ENCODE data around the gene DYRK1B. TPM values are rescaled to one million over a fixed set of nuclear protein-coding genes. Genes with fewer than 3 reads are reported as not detected.

Gene DYRK1B
- polyA plus RNA-seq, 3 donors from 2014 or later: 6.2 to 24.8 (median 12.5) TPM

GRCh38 chr19:39846678-39847486, 12.9 kb upstream of the DYRK1B start:
- DNase-seq: no peak
- H3K9me3 Mint-ChIP-seq: no peaks in the 10 kb centered on the region
- H3K4me3 Mint-ChIP-seq: peak overlapping the region; percentile 89 to 94 (median 92)
- peaks cover 2 to 7% (median 5%) of the 10 kb centered on the region in 3 donors for H3K27me3 Mint-ChIP-seq (ENCODE audit: low read depth in 3 of 3)
- peaks cover 46 to 47% of the 10 kb centered on the region in 2 donors for H3K4me1 Mint-ChIP-seq
- no peaks in the 10 kb centered on the region for H3K36me3 Mint-ChIP-seq
- H3K27ac Mint-ChIP-seq: peak overlapping the region; percentile 86 to 97 (median 96)

- no peaks in the 10 kb centered on the region for H3K9me3 Mint-ChIP-seq
- peaks cover 2 to 5% (median 4%) of the 10 kb centered on the region in 3 donors for H3K27me3 Mint-ChIP-seq (ENCODE audit: low read depth in 3 of 3)
- no peaks in the 10 kb centered on the region for H3K36me3 Mint-ChIP-seq
- H3K27ac Mint-ChIP-seq: peak within 1 kb of the TSS; percentile 86 to 97 (median 96)
- DNase-seq: peak; percentile 95 to 97 (median 96)
- H3K4me3 Mint-ChIP-seq: peak within 1 kb of the TSS; percentile 89 to 94 (median 92)
- peaks cover 50 to 52% of the 10 kb centered on the region in 2 donors for H3K4me1 Mint-ChIP-seq
These were observed 12.1 kb upstream of the DYRK1B start, which contains the start of gene FBL for GRCh38 chr19:39845933-39846677. Gene FBL, minus strand, starts transcription at chr19:39846379. Its CDS starts 79 bp downstream, at chr19:39846300.

- DNase-seq: no peak
- no peaks in the 10 kb centered on the region for H3K9me3 Mint-ChIP-seq
- H3K27ac Mint-ChIP-seq: peak overlapping the region; percentile 86 to 97 (median 96)
- no peaks in the 10 kb centered on the region for H3K36me3 Mint-ChIP-seq
- H3K27me3 Mint-ChIP-seq (ENCODE audit: low read depth in 3 of 3): peaks cover 2 to 5% (median 4%) of the 10 kb centered on the region in 3 donors
- H3K4me3 Mint-ChIP-seq: peak overlapping the region; percentile 89 to 94 (median 92)
- H3K4me1 Mint-ChIP-seq: peaks cover 50 to 52% of the 10 kb centered on the region in 2 donors
These were observed 11.6 kb upstream of the DYRK1B start for GRCh38 chr19:39845584-39845932.

- H3K27ac Mint-ChIP-seq: peak overlapping the region; percentile 86 to 97 (median 96)
- peaks cover 2 to 5% (median 4%) of the 10 kb centered on the region in 3 donors for H3K27me3 Mint-ChIP-seq (ENCODE audit: low read depth in 3 of 3)
- H3K36me3 Mint-ChIP-seq: no peaks in the 10 kb centered on the region
- H3K9me3 Mint-ChIP-seq: no peaks in the 10 kb centered on the region
- H3K4me1 Mint-ChIP-seq: peaks cover 50 to 52% of the 10 kb centered on the region in 2 donors
- H3K4me3 Mint-ChIP-seq: peak overlapping the region; percentile 89 to 94 (median 92)
- no peak for DNase-seq
These were observed 11.2 kb upstream of the DYRK1B start for GRCh38 chr19:39845172-39845571.

- no peaks in the 10 kb centered on the region for H3K9me3 Mint-ChIP-seq
- DNase-seq: peak; percentile 44 to 55 (median 46)
- H3K4me1 Mint-ChIP-seq: peaks cover 50 to 52% of the 10 kb centered on the region in 2 donors
- H3K27me3 Mint-ChIP-seq (ENCODE audit: low read depth in 3 of 3): peaks cover 2 to 5% (median 4%) of the 10 kb centered on the region in 3 donors
- peak overlapping the region; percentile 60 to 93 (median 90) for H3K4me3 Mint-ChIP-seq
- peak overlapping the region; percentile 71 to 97 (median 95) for H3K27ac Mint-ChIP-seq
- peaks cover 0 to 6% (median 0%) of the 10 kb centered on the region in 3 donors for H3K36me3 Mint-ChIP-seq
These were observed 10.2 kb upstream of the DYRK1B start for GRCh38 chr19:39843919-39844793.

- peaks cover 2 to 5% (median 4%) of the 10 kb centered on the region in 3 donors for H3K27me3 Mint-ChIP-seq (ENCODE audit: low read depth in 3 of 3)
- H3K36me3 Mint-ChIP-seq: peaks cover 1 to 11% (median 3%) of the 10 kb centered on the region in 3 donors
- DNase-seq: no peak
- H3K4me3 Mint-ChIP-seq: peak overlapping the region in 2 of 5 donors; percentile 58 to 82
- peak overlapping the region; percentile 24 to 83 (median 74) for H3K27ac Mint-ChIP-seq
- peaks cover 50 to 52% of the 10 kb centered on the region in 2 donors for H3K4me1 Mint-ChIP-seq
- H3K9me3 Mint-ChIP-seq: no peaks in the 10 kb centered on the region
These were observed 8.9 kb upstream of the DYRK1B start for GRCh38 chr19:39842693-39843435.

GRCh38 chr19:39841041-39841440, 7.1 kb upstream of the DYRK1B start:
- H3K9me3 Mint-ChIP-seq: no peaks in the 10 kb centered on the region
- peaks cover 2 to 3% (median 2%) of the 10 kb centered on the region in 3 donors for H3K27me3 Mint-ChIP-seq (ENCODE audit: low read depth in 3 of 3)
- peak overlapping the region in 1 of 6 donors; percentile 51 for H3K27ac Mint-ChIP-seq
- H3K4me1 Mint-ChIP-seq: peaks cover 41 to 43% of the 10 kb centered on the region in 2 donors
- peaks cover 10 to 29% (median 12%) of the 10 kb centered on the region in 3 donors for H3K36me3 Mint-ChIP-seq
- DNase-seq: no peak
- H3K4me3 Mint-ChIP-seq: no peak overlapping the region

GRCh38 chr19:39840492-39840891, 6.5 kb upstream of the DYRK1B start:
- Mint-ChIP-seq H3K4me3 (no peak overlapping the region), H3K9me3 (no peaks in the 10 kb centered on the region), H3K27ac (peak overlapping the region in 1 of 6 donors; percentile 42), H3K4me1 (peaks cover 35 to 38% of the 10 kb centered on the region in 2 donors), H3K27me3 (ENCODE audit: low read depth in 3 of 3) (peaks cover 0 to 3% (median 0%) of the 10 kb centered on the region in 3 donors), H3K36me3 (peaks cover 10 to 29% (median 12%) of the 10 kb centered on the region in 3 donors)
- no peak for DNase-seq

- Mint-ChIP-seq H3K9me3 (no peaks in the 10 kb centered on the region), H3K27ac (peak overlapping the region in 1 of 6 donors; percentile 13), H3K4me3 (no peak overlapping the region), H3K27me3 (ENCODE audit: low read depth in 3 of 3) (peaks cover 0 to 3% (median 0%) of the 10 kb centered on the region in 3 donors), H3K4me1 (peaks cover 28 to 32% of the 10 kb centered on the region in 2 donors), H3K36me3 (peaks cover 10 to 29% (median 12%) of the 10 kb centered on the region in 3 donors)
- DNase-seq: no peak
These were observed 5.8 kb upstream of the DYRK1B start for GRCh38 chr19:39839678-39840327.

GRCh38 chr19:39838569-39838968, 4.6 kb upstream of the DYRK1B start:
- no peak for DNase-seq
- no peak overlapping the region for H3K27ac Mint-ChIP-seq

GRCh38 chr19:39837978-39838377, 4.0 kb upstream of the DYRK1B start:
- Mint-ChIP-seq H3K27me3 (ENCODE audit: low read depth in 3 of 3) (peaks cover 4 to 9% (median 7%) of the 10 kb centered on the region in 3 donors), H3K4me1 (peaks cover 22 to 25% of the 10 kb centered on the region in 2 donors), H3K27ac (peak overlapping the region in 1 of 6 donors; percentile 17), H3K4me3 (no peak overlapping the region), H3K9me3 (no peaks in the 10 kb centered on the region), H3K36me3 (peaks cover 13 to 32% (median 15%) of the 10 kb centered on the region in 3 donors)
- DNase-seq: no peak

More at GRCh38 chr19:39838569-39838968, 4.6 kb upstream of the DYRK1B start:
- H3K4me3 Mint-ChIP-seq: no peak overlapping the region
- peaks cover 24 to 28% of the 10 kb centered on the region in 2 donors for H3K4me1 Mint-ChIP-seq
- peaks cover 4 to 8% (median 6%) of the 10 kb centered on the region in 3 donors for H3K27me3 Mint-ChIP-seq (ENCODE audit: low read depth in 3 of 3)
- H3K36me3 Mint-ChIP-seq: peaks cover 13 to 32% (median 15%) of the 10 kb centered on the region in 3 donors
- no peaks in the 10 kb centered on the region for H3K9me3 Mint-ChIP-seq

All from immature natural killer cell (primary cell).